HEK293 (cell line): ENCODE data around the gene FAM174B.

Experiments
- CTCF ChIA-PET: fragments of 350-600 bp; formaldehyde crosslinking; extraction: SDS; loops from one replicate; lab custom pipeline; 2021; ENCODE audit warnings: antibody characterized with exemption; lab: Yijun Ruan, JAX
- POLR2A ChIA-PET: fragments of 300-600 bp; formaldehyde crosslinking; extraction: SDS; loops from one replicate; lab custom pipeline; 2020; ENCODE audit warnings: antibody characterized with exemption, inconsistent platforms; lab: Yijun Ruan, JAX
- H3K27ac ChIP-seq: fragments of 200-500 bp; sonication (Bioruptor generic); 2 replicates; pipeline ENCODE4 v1.5.1; 2014; ENCODE audit warnings: low read depth, low read length, control low read depth, inconsistent platforms; ENCODE audit errors: extremely low read depth
- H3K36me3 ChIP-seq, 2 experiments: fragments of 200-500 bp in 1 of 2; sonication (Bioruptor generic) in 1 of 2; 1 replicate in 1 of 2; 2 replicates in 1 of 2; pipeline ENCODE4 v1.5.1; 2014 to 2017; ENCODE audit warnings: inconsistent platforms in 2 of 2, low read length in 2 of 2; ENCODE audit not compliant: control insufficient read depth in 2 of 2, insufficient read depth in 1 of 2
- H3K4me1 ChIP-seq: fragments of 200-500 bp; sonication (Bioruptor generic); 2 replicates; pipeline ENCODE4 v1.5.1; 2014; ENCODE audit warnings: mild to moderate bottlenecking, low read length, inconsistent platforms; ENCODE audit not compliant: control insufficient read depth, insufficient read depth
- H3K4me3 ChIP-seq: 2 replicates; pipeline ENCODE4 v1.5.1; 2011; ENCODE audit warnings: low read depth, mild to moderate bottlenecking, control low read depth, low read length, moderate library complexity
- H3K9me3 ChIP-seq: fragments of 200-500 bp; sonication (Bioruptor generic); 2 replicates; pipeline ENCODE4 v1.5.1; 2014; ENCODE audit warnings: low read depth, low read length, inconsistent platforms; ENCODE audit not compliant: control insufficient read depth, insufficient read depth
- BCL11B ChIP-seq: fragments of 450-650 bp; formaldehyde crosslinking; IDR thresholded peaks from 2 replicates; pipeline ENCODE4 v1.5.1; 2016; ENCODE audit warnings: low read depth, missing biosample characterization, missing genetic modification characterization
- MEIS1 ChIP-seq: sonication (generic); formaldehyde crosslinking; IDR thresholded peaks from 2 replicates; pipeline ENCODE4 v1.8.1; 2022; ENCODE audit warnings: missing genetic modification reagents, mild to moderate bottlenecking, borderline replicate concordance
- SALL2 ChIP-seq: fragments of 450-650 bp; formaldehyde crosslinking; IDR thresholded peaks from 2 replicates; pipeline ENCODE4 v1.5.0; 2017; ENCODE audit warnings: missing biosample characterization, mild to moderate bottlenecking, missing genetic modification characterization, borderline replicate concordance
- SETDB1 ChIP-seq: IDR thresholded peaks from one replicate; pipeline ENCODE4 v1.6.1; 2017; ENCODE audit warnings: mild to moderate bottlenecking, low read length, moderate library complexity, mixed read lengths; ENCODE audit not compliant: insufficient read length
- YY1 ChIP-seq: fragments of 450-650 bp; formaldehyde crosslinking; IDR thresholded peaks from 2 replicates; pipeline ENCODE4 v1.5.1; 2018; ENCODE audit warnings: missing biosample characterization, missing genetic modification characterization
- ZFP37 ChIP-seq: fragments of 450-650 bp; formaldehyde crosslinking; IDR thresholded peaks from 2 replicates; pipeline ENCODE4 v1.5.1; 2016; ENCODE audit warnings: missing biosample characterization, missing genetic modification characterization
- ZIC2 ChIP-seq: fragments of 450-650 bp; formaldehyde crosslinking; IDR thresholded peaks from 2 replicates; pipeline ENCODE4 v1.5.1; 2016; ENCODE audit warnings: missing biosample characterization, missing genetic modification characterization
- ZNF114 ChIP-seq: fragments of 450-650 bp; formaldehyde crosslinking; IDR thresholded peaks from 2 replicates; pipeline ENCODE4 v1.5.0; 2017; ENCODE audit warnings: missing biosample characterization, missing genetic modification characterization
- ZNF133 ChIP-seq: fragments of 450-650 bp; formaldehyde crosslinking; IDR thresholded peaks from 2 replicates; pipeline ENCODE4 v1.5.1; 2016; ENCODE audit warnings: missing biosample characterization, missing genetic modification characterization
- ZNF16 ChIP-seq: fragments of 450-650 bp; formaldehyde crosslinking; IDR thresholded peaks from 2 replicates; pipeline ENCODE4 v1.5.1; 2016; ENCODE audit warnings: low read depth, missing biosample characterization, missing genetic modification characterization
- ZNF184 ChIP-seq: fragments of 450-650 bp; IDR thresholded peaks from 2 replicates; pipeline ENCODE4 v1.5.1; 2018; ENCODE audit warnings: missing biosample characterization, mild to moderate bottlenecking, missing genetic modification characterization
- ZNF2 ChIP-seq: fragments of 450-650 bp; formaldehyde crosslinking; IDR thresholded peaks from 2 replicates; pipeline ENCODE4 v1.5.1; 2016; ENCODE audit warnings: missing biosample characterization, missing genetic modification characterization
- ZNF223 ChIP-seq: fragments of 450-650 bp; formaldehyde crosslinking; IDR thresholded peaks from 2 replicates; pipeline ENCODE4 v1.5.1; 2016; ENCODE audit warnings: missing biosample characterization, missing genetic modification characterization
- ZNF292 ChIP-seq: fragments of 450-650 bp; formaldehyde crosslinking; IDR thresholded peaks from 2 replicates; pipeline ENCODE4 v1.5.1; 2016; ENCODE audit warnings: low read depth, missing biosample characterization, missing genetic modification characterization, borderline replicate concordance
- ZNF341 ChIP-seq: fragments of 450-650 bp; formaldehyde crosslinking; IDR thresholded peaks from 2 replicates; pipeline ENCODE4; 2016; ENCODE audit warnings: low read depth, missing biosample characterization, missing genetic modification characterization
- ZNF354C ChIP-seq: fragments of 450-650 bp; formaldehyde crosslinking; IDR thresholded peaks from 2 replicates; pipeline ENCODE4 v1.5.1; 2016; ENCODE audit warnings: missing biosample characterization, missing genetic modification characterization, low read depth, borderline replicate concordance
- ZNF366 ChIP-seq: fragments of 450-650 bp; formaldehyde crosslinking; conservative IDR thresholded peaks from 2 replicates; pipeline ENCODE4 v1.5.1; 2016; ENCODE audit warnings: missing biosample characterization, missing genetic modification characterization
- ZNF391 ChIP-seq: fragments of 450-650 bp; formaldehyde crosslinking; IDR thresholded peaks from 2 replicates; pipeline ENCODE4 v1.5.1; 2016; ENCODE audit warnings: low read depth, missing biosample characterization, missing genetic modification characterization, borderline replicate concordance
- ZNF544 ChIP-seq: fragments of 450-650 bp; formaldehyde crosslinking; IDR thresholded peaks from 2 replicates; pipeline ENCODE4 v1.5.0; 2017; ENCODE audit warnings: missing biosample characterization, missing genetic modification characterization
- ZNF660 ChIP-seq: fragments of 450-650 bp; IDR thresholded peaks from 2 replicates; pipeline ENCODE4 v1.5.1; 2018; ENCODE audit warnings: missing biosample characterization, mild to moderate bottlenecking, missing genetic modification characterization
- TF ChIP-seq, protein P1 (sequence below): fragments of 450-650 bp; formaldehyde crosslinking; IDR thresholded peaks from 2 replicates; pipeline ENCODE4 v1.5.1; 2017; ENCODE audit warnings: missing biosample characterization, missing genetic modification characterization
- TF ChIP-seq, protein P2 (sequence below): fragments of 450-650 bp; formaldehyde crosslinking; IDR thresholded peaks from 2 replicates; pipeline ENCODE4 v1.5.1; 2016; ENCODE audit warnings: missing biosample characterization, missing genetic modification characterization
- TF ChIP-seq, protein P3 (sequence below): sonication (generic); formaldehyde crosslinking; IDR thresholded peaks from 2 replicates; pipeline ENCODE4 v1.8.1; 2022; ENCODE audit warnings: mild to moderate bottlenecking, moderate library complexity, missing genetic modification reagents
- TF ChIP-seq, protein P4 (sequence below): fragments of 450-650 bp; formaldehyde crosslinking; conservative IDR thresholded peaks from 2 replicates; pipeline ENCODE4 v1.5.1; 2016; ENCODE audit warnings: low read depth, missing biosample characterization, missing genetic modification characterization
- TF ChIP-seq, protein P5 (sequence below): fragments of 450-650 bp; formaldehyde crosslinking; IDR thresholded peaks from 2 replicates; pipeline ENCODE4; 2016; ENCODE audit warnings: missing biosample characterization, missing genetic modification characterization

FAM174B gene

DNA sequence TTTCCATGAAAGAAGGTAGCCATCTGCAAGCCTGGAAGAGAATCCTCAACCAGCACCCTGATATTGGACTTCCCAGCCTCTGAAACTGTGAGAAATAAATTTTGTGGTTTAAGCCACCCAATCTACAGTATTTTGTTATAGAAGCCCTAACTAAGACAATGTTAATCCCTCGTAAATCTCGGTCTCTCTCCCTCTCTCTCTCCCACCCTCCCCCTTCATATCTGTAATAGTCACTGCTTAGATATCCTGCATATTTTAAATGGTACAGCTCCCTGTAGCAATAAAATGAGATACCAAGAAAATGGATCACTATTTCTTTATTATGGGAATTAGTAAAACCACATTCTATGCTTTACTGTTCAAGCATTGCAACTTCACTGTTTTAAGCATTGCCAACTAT lies 21.0 kb upstream of the FAM174B start (continued):
- TF ChIP-seq, protein P1, sequence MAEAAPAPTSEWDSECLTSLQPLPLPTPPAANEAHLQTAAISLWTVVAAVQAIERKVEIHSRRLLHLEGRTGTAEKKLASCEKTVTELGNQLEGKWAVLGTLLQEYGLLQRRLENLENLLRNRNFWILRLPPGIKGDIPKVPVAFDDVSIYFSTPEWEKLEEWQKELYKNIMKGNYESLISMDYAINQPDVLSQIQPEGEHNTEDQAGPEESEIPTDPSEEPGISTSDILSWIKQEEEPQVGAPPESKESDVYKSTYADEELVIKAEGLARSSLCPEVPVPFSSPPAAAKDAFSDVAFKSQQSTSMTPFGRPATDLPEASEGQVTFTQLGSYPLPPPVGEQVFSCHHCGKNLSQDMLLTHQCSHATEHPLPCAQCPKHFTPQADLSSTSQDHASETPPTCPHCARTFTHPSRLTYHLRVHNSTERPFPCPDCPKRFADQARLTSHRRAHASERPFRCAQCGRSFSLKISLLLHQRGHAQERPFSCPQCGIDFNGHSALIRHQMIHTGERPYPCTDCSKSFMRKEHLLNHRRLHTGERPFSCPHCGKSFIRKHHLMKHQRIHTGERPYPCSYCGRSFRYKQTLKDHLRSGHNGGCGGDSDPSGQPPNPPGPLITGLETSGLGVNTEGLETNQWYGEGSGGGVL (tag by site-specific recombination) = no peak
- TF ChIP-seq ZNF544 (tag by site-specific recombination) (no peak), ZFP37 (no peak), ZNF2 (no peak), ZNF354C (tag by site-specific recombination) (no peak), ZNF114 (tag by site-specific recombination) (no peak), ZNF391 (tag by site-specific recombination) (no peak), SALL2 (tag by site-specific recombination) (no peak), YY1 (no peak), ZIC2 (tag by site-specific recombination) (no peak), ZNF341 (tag by site-specific recombination) (no peak)
- TF ChIP-seq, protein P2, sequence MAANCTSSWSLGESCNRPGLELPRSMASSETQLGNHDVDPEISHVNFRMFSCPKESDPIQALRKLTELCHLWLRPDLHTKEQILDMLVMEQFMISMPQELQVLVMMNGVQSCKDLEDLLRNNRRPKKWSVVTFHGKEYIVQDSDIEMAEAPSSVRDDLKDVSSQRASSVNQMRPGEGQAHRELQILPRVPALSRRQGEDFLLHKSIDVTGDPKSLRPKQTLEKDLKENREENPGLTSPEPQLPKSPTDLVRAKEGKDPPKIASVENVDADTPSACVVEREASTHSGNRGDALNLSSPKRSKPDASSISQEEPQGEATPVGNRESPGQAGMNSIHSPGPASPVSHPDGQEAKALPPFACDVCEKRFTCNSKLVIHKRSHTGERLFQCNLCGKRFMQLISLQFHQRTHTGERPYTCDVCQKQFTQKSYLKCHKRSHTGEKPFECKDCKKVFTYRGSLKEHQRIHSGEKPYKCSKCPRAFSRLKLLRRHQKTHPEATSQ (tag by site-specific recombination) = no peak
- TF ChIP-seq, all 188 proteins: peak for 0

DNA sequence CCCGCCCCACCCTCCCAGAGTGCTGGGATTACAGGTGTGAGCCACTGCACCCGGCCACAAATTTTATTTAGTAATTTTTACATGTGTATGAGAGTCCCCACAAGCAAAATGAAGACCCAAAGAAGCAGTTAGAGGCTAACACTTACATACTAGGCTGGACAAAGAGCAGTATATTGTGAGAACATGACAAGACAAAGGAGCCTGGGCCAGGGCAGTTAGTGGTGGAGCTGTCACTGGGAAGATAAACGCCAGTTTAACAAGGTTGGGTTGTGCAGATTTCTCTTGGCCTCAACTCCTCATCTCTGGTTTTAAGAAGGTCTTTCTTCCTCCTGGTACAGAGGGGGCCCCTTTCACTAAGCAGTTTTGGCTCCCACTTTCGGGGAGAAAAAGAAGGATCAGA lies 19.9 kb upstream of the FAM174B start:
- no peak overlapping the region for H3K4me3 ChIP-seq
- POLR2A ChIA-PET = no interaction called here

More for the DNA sequence above, 19.9 kb upstream of the FAM174B start:
- CTCF ChIA-PET = no interaction called here
- H3K36me3 ChIP-seq = no peaks in the 10 kb centered on the region
- H3K27ac ChIP-seq = no peak overlapping the region
- H3K4me1 ChIP-seq = no peaks in the 10 kb centered on the region
- no peaks in the 10 kb centered on the region for H3K9me3 ChIP-seq
- TF ChIP-seq BCL11B (no peak), ZNF184 (tag by site-specific recombination) (no peak), ZNF133 (tag by site-specific recombination) (no peak), ZNF292 (no peak), ZNF660 (tag by site-specific recombination) (no peak), ZNF223 (tag by site-specific recombination) (no peak), SETDB1 (no peak), MEIS1 (CRISPR knock-in tag) (no peak), ZNF16 (tag by site-specific recombination) (no peak), ZNF366 (no peak)
- TF ChIP-seq, protein P3, sequence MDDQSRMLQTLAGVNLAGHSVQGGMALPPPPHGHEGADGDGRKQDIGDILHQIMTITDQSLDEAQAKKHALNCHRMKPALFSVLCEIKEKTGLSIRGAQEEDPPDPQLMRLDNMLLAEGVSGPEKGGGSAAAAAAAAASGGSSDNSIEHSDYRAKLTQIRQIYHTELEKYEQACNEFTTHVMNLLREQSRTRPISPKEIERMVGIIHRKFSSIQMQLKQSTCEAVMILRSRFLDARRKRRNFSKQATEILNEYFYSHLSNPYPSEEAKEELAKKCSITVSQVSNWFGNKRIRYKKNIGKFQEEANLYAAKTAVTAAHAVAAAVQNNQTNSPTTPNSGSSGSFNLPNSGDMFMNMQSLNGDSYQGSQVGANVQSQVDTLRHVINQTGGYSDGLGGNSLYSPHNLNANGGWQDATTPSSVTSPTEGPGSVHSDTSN (CRISPR knock-in tag) = no peak
- TF ChIP-seq, protein P4, sequence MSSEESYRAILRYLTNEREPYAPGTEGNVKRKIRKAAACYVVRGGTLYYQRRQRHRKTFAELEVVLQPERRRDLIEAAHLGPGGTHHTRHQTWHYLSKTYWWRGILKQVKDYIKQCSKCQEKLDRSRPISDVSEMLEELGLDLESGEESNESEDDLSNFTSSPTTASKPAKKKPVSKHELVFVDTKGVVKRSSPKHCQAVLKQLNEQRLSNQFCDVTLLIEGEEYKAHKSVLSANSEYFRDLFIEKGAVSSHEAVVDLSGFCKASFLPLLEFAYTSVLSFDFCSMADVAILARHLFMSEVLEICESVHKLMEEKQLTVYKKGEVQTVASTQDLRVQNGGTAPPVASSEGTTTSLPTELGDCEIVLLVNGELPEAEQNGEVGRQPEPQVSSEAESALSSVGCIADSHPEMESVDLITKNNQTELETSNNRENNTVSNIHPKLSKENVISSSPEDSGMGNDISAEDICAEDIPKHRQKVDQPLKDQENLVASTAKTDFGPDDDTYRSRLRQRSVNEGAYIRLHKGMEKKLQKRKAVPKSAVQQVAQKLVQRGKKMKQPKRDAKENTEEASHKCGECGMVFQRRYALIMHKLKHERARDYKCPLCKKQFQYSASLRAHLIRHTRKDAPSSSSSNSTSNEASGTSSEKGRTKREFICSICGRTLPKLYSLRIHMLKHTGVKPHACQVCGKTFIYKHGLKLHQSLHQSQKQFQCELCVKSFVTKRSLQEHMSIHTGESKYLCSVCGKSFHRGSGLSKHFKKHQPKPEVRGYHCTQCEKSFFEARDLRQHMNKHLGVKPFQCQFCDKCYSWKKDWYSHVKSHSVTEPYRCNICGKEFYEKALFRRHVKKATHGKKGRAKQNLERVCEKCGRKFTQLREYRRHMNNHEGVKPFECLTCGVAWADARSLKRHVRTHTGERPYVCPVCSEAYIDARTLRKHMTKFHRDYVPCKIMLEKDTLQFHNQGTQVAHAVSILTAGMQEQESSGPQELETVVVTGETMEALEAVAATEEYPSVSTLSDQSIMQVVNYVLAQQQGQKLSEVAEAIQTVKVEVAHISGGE = no peak
- TF ChIP-seq, protein P5, sequence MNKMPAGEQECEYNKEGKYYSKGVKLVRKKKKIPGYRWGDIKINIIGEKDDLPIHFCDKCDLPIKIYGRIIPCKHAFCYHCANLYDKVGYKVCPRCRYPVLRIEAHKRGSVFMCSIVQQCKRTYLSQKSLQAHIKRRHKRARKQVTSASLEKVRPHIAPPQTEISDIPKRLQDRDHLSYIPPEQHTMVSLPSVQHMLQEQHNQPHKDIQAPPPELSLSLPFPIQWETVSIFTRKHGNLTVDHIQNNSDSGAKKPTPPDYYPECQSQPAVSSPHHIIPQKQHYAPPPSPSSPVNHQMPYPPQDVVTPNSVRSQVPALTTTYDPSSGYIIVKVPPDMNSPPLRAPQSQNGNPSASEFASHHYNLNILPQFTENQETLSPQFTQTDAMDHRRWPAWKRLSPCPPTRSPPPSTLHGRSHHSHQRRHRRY = no peak
